SHP77 treated with DMSO at 0.1 percent for 48 hours (cell line): ENCODE measurements around the gene SYK.
A peak's percentile ranks its signal among the peaks of the same experiment; 100 is the strongest.

ENCODE experiments used
- DNase-seq: peaks from one replicate; lab custom pipeline; 2025; lab: John Stamatoyannopoulos, UW

The SYK gene

DNA sequence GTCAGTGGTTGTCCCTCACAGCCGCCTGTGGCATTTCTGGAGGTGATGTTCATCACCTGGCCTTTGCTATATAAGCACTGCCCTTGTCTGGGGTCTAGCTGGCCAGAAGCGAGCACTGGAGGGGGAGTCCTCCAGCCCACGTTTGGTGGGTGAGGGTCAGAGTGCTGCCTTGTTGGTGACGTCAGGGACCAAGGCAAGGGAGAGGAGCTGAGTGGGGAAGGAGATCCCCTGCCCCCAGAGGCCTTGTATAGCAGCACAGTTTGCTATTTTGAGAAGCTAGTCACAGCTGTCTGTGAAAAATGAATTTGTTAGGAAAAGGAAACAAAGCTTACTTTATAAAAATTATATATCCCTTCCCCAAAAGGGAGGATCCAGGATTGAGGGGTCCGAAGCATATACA lies 49.8 kb downstream of the SYK start:
- DNase-seq: no peak

DNA sequence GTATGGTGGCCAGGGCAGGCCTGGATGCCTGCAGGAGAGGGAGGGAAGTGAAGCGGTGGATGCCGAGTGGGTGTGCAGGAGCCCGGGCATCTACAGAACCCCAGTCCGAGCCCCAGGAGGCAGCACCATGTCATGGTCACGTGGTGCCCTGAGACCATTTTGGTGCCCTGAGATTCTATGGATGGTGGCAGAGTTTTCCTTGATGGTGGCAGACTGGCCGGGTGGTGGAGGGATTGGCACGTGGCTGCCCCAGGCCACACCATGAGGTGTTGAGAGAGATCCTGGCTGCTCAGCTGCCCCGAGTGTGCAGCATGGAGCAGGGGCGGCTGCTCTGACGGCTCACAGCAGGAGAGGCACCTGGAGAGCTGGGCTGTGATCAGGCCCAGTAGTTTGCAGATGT lies 52.3 kb downstream of the SYK start:
- DNase-seq: no peak

DNA sequence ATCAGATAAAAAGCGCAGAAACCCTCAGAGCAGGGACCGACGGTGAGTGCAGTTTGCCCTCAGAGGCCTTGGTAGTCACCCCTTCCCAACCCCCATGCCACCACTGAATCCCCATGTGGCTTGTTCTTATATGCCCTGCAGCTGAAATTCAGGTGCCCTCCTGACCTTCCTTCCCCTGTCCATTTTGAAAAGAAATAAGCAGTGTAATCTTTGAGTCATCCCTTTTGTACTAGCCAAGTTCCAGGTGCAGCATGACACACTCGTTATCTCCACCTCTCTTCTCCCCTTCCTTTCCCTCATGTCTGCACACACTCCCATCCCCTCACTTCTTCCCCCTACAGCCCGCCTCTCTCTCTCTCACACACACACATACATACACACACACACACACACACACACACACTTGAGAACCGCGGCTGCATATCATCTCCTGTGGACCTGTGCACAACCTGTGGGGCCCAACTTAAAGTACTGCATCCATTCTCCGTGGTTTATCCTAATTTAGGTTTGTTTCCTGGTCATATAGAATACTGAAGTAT lies 53.1 kb downstream of the SYK start:
- no peak for DNase-seq

DNA sequence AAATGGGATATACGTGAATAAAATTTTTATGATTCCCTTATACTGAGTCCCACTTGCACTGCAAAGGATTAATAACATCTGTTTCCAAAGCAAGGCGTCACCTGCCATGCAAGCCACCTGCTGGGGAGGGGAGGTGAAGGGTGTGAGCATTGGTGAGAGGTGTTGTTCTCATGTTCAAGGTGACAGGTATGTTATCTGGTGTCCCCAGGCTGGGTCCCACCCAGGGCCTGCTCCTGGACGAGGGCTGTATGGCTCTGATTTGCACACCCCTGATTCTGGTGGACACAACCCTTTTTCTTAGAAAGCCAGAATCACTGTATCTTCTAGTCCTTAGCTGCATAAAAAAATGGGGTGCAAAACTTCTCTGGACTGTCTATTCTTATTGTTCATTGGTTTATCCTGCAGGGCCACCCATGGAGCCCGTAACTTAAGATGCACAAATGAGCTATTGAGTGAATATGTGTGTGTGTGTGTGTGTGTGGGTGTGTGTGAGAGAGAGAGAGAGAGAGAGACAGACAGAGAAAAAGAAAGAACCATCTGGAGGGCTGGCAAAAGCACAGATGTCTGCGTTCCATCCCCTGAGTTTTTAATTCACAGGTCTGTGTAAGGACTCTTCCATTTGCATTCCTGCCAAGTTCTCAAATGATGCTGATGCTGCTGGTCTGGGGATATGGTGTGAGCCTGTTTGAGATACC lies 53.7 kb downstream of the SYK start:
- no peak for DNase-seq

DNA sequence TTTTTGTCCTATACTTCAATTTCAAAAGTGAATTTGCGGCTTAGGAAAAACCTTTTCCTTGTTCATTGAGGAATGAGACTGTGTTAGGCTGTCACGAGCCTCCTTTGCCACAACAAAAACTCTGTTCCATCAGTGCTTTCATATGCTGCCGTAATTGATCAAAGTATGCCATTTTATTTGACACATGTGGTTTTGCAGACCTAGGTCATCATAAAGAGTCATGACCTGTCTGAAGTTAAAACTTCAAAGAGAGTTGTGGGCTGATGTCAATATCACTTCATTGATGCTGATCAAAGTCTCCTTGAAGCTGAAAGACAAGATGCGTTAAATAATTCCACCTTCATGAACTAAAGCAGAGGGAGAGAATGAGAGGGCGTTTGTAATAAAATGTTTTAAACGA lies 55.5 kb downstream of the SYK start:
- DNase-seq: no peak

DNA sequence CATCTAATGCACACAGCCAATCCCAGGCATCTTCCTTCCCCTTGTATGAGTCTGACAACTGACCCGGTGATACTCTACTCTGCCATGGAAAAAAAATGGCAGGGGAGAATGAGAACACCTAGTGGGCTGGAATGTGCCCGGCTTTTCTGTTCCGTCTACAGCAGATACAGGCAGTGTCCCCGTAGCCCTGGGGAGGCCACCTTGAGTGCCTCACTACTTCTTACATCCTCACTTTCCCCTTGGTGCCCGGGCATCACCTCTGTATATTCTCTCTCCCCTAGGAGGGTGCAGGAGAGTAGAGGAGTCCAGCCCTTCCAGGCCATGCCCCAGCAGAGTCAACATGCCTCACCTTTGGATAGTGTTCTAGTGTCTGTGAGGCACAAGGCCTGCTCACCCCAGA lies 56.2 kb downstream of the SYK start:
- DNase-seq: no peak

DNA sequence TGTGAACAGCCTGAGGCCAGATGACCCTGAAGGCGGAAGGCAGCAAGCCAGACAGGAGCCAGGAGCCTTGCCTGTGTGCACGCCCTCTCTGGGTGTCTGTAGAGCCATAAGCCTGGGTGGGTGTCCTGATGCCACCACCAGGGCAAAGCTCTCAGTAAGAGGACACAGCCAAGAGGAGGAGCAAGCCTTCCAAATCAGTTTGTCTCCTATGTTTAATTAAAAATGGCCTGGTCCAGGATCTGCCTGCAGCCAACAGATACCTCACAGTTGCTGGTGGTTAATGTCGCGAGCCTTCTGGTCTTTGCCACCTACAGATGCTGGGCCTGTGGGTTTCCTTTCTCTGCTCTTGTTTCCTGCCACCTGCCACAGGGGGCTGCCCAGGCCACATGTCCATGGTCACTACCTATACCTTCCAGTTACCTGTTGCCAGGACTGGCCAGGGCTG lies 56.9 kb downstream of the SYK start:
- DNase-seq: no peak

DNA sequence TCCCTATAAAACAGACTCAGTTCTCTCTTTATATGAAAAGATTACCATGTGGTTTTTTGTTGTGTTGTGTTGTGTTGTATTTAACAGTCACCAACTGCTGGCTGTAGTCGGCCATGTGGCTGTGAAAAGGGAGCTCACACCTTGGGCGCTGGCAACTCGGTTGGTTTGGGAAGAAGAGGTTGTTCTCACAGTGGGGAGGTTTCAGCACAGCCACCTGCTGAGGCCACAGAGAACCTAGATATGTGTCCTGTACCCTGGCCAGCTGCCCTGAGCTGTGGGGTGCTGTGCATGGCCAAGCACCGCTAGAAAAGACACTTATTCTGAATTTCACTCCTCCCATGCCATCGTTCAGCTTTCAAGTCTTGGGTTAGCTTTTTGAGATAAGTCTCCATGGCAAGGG lies 58.8 kb downstream of the SYK start:
- no peak for DNase-seq

DNA sequence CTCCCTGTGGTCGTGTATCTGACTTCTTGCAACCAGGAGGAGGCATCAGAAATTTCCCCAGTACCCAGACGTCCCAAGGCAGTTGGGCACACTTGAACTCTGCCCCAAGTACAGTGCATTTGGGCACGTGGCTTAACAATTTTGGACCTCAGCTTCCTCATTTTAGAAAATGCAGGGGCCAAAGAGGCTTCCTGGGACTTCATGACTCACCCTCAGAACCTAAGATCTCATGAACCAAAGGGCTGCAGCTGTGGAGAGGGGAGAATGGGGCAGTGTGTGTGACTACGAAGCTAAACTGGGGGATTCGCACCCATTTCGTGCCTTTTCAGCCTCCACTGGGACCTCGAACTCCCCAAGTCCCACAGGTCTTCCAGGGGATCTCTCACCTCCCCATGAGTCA lies 59.2 kb downstream of the SYK start:
- DNase-seq: no peak

DNA sequence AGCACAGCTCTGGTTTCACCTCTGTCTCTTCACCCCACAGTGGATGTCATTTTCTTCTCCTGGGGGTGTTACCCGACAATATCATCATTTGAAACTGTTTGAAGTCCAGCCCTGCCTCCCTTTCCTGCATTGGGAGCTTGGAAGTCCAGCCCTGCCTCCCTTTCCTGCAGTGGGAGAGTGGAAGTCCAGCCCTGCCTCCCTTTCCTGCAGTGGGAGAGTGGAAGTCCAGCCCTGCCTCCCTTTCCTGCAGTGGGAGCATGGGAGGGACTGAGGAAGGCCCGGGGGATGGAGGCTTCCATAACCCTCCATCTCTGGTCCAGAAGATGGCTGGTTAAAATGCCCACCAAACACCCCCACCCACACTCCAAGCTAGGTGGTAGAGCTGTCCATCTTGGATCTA lies 59.8 kb downstream of the SYK start:
- no peak for DNase-seq

DNA sequence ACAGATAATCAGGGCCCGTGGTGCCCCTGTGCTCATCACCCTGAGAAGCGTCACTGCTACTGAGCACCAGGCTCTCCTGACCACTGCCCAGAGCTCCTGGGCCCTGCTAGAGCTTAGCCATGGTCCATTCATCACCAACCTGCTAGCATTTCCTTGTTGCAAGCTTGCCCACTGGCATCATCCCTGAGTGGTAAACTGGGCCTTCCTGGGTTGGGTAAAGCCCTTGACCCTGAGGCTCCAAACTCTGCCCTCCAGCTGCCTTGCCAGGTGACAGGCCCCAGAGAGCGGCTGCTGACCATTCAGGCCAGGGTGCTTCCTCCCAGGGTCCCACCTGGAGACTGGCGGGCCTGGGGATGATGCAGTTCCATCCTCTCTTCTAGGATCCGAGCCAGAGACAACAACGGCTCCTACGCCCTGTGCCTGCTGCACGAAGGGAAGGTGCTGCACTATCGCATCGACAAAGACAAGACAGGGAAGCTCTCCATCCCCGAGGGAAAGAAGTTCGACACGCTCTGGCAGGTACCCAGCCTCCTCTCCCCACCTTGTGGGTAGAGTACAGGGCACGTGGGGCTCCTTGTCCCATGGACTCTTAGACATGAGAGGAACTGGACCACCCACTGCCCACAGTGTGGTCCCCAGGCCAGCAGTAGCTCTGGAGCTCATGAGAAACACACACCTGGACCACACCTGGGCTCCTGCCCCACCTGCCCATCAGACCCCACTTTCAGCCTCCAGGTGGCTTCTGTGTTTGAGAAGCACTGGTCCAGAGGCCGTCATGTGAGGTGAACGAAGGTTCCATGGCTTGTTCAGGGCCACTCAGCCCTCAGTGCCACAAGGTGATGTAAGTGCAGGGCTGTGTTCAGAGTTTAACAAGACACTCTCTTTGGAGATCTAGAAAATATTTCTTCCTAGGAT lies 60.5 kb downstream of the SYK start:
- DNase-seq: no peak

DNA sequence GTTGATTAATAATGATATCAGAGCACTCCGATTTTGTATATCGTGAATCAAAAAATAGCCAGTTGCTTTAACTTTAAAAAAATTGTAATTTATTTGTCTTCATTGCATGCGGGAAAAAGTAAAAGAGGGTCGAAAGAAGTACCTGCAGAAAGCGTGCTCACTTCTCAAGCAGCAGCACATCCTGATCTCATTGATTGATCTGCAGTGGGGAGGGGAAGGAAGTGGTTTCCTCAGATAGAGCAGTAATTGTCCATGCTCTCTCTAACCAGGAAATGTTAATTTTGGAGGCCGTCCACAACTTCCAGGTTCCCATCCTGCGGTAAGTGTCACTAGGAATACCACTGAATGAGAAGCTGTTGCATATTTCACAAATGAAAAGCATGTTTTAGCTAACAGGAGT lies 63.2 kb downstream of the SYK start:
- no peak for DNase-seq

DNA sequence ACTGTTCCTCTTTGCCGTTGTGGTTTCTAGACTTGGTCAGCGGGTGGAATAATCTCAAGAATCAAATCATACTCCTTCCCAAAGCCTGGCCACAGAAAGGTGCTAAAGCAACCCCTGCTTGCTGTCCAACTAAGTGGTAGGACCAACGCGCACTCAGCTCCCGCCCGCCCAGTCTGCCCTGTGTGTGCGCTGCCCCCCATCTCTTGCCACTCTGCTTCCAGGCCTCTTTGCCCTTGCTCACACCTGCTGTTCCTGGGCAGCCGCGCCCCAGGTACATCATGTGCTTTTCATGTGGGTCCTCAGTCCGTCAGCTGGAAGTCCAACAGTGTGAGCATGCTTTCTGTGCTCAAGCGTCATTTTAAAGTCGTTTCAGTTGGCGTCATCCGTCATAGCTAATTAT lies 65.5 kb downstream of the SYK start:
- DNase-seq: no peak

DNA sequence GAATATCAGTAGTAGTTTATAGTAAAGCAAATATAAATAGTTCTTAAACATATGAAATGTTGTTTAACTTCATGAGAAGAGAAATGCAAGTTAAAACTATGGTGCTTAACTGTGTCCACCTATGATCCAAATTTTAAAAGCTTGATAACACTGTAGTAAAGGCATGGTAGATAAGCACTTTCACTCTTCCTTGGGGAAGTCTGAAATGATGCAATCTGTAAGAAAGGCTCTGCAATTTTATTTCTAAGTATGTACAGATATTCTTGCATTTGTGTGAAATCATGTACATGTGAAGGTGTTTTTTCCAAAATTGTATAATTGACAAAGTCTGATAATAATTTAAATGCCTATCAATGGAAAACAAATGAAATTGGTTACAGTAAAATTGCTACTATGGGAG lies 66.9 kb downstream of the SYK start:
- DNase-seq: no peak

DNA sequence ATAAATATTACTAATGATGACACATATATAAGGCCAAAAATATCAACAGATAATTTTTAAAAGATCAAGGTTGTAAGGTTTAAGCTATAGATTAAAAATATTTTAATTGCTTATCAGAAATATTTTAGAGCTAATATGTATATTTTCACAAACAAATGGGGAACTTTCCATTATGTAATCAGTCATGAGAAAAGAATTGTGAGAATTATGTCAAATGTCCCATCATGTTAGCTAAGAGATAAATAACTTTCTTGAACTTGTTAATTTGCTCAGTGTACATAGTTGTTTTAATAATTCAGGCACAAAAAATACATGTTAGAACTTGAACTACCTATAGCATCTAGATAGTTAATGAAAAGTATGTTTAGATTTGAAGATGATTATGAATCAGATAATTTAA lies 67.7 kb downstream of the SYK start:
- DNase-seq: no peak

DNA sequence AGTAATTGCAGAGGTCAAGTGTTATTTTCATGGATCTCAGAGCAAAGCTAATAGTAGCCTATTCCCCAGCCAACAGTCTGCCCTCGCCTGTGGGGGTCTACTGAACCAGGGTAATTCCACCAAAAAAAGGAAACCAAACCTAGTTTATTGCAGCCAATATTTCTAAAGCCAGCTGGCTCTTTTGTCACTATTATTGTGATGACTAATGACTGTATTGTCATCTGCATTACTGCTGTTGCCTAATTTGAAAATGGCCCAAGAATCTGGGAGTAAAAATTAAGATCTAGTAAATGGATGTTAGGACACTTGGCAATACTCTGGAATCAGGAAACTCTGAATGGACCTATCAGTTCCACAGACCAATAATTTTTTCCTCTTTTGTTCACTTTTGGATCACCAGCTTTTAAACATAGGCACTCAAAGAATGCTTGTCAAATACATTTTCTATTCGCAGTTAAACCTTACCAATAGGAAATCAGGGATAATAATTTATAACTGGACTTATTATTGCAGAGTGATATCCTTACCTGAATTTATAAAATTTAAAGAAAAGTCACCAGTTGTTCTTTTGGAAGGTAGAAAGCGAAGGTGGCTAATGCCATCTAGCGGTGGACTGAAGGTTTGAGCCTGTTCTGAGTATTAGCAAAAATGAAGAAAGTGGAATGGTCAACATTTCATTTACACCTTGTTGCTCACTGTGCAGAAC lies 69.2 kb downstream of the SYK start:
- DNase-seq: peak; percentile 39

DNA sequence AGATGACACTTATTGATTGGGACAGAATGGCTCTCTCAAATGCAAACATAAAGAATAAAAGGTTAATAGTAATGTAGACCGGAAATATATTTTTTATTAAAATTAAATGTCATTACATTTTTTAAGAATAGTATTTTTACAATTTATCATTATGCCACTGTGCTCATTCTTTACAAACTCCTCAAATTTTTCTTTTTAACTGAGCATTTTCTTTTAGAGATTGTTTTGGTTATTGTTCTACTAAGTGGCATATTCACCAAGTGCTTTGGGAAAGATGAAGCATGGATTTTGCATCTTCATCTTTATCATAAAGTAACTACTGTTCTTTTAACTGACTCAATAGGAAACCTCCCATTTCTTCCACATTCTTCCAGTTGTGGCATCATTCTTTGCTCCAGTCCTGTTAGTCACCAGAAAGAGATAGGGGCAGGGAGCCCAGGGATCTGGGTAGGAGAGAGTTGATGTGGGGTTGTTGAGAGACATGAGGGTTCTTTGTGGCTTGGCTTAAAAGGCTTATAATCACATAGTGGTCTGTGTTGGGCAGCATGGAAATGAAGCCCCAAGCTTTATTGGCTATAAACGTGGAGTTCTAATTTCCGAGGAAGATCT lies 69.8 kb downstream of the SYK start:
- DNase-seq: no peak

DNA sequence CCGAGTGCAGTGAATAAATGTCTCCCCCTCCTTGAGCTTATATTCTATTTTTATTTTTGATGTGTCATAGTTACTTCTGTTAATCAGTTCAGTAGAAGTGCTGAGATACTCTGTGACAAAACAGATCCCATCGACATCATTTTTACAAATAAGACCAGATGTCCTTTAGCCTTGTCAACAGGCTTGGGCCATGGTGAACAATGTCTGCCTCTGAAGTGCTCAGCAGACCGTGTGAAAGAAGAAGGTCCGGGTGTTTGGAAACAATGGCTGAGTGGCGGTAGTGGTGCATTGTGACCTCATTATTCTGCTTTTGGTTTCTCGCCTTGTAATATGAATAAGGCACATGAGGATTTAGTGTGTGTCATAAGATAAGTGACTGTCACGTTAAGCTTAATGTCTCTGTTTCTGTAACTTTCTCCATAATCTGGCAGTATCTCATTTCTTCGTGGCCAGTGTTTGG lies 71.2 kb downstream of the SYK start:
- peak; percentile 80 for DNase-seq

DNA sequence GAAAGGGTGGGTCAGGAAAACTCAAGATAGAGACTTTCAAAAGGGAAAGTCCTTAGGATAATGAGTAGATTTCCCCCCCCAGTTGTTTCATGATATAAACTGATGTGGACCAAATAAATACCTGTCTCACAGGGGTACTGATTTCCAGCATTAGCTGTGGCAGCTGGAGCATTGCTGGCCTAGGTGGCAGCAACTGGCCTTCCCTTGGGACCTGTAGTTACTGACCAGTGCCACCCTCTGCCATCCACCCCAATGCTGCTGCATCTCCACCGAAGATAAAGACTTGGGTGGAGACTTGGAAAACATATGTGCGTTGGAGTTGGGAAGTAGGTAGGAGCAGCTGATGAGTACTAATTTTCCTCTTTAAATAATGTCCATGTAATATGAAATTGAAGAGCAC lies 71.8 kb downstream of the SYK start:
- no peak for DNase-seq

DNA sequence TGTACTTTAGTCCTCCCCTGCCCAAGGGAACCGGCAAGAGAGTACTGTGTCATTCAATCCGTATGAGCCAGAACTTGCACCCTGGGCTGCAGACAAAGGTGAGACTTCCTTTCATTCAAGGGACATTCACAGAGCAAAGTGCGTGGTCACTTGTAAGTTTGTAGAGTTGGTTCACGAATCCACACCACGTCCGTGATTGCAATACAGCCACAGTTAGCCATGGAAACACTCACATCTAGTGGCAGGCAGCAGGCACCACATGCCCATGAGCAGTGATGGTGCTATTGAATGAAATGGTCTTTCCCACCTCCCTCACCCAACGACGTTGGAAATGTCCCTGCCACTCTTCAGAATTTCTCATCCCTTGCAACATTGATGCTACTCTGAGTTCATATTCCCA lies 72.6 kb downstream of the SYK start:
- no peak for DNase-seq

DNA sequence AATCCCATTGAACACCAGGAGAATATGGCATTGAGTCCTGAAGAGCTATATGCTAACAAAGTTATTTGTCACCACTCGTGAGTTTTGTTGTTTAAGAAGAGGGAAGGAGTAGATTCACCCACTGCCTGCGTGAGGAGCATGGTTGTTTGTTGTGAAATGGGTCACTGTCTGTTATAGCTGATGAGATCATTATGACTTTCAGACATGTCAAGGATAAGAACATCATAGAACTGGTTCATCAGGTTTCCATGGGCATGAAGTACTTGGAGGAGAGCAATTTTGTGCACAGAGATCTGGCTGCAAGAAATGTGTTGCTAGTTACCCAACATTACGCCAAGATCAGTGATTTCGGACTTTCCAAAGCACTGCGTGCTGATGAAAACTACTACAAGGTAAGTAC lies 76.9 kb downstream of the SYK start:
- no peak for DNase-seq

DNA sequence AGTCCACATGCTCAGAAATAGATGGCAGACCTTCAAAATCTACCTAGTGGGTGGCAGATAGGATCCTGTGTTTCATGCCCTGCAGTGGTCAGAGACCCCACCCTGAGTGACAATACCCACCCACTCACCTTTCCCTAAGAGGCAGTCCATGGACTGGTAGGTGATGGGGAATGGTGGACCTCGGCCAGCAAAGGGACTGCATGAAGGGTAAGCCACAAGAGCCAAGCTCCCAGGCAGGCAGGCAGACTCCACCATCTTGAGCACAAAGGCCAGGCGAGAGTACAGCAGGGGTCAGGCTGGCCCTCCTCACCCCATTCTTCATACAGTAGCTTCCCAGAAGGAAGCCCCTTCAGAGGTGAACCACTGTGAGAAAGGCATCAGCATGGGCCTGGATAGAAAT lies 78.4 kb downstream of the SYK start:
- no peak for DNase-seq
